DOHH2 (cell line): ENCODE data around the gene SUCNR1.
"Not testable (repeated sequence)": the region's sequence is repeated elsewhere in the genome, so short reads cannot be mapped to it uniquely, and the experiment has no call there.

Experiments used
- EZH2phosphoT487 ChIP-seq: fragments of 200-600 bp; sonication (generic); IDR thresholded peaks from 2 replicates; pipeline ENCODE4 v1.6.1; 2017; ENCODE audit warnings: borderline replicate concordance, mild to moderate bottlenecking, antibody characterized with exemption, low read length, moderate library complexity, mixed read lengths
- TF ChIP-seq, protein P1 (sequence below): fragments of 200-600 bp; sonication (generic); IDR thresholded peaks from one replicate; pipeline ENCODE4 v1.5.1; 2014; ENCODE audit warnings: antibody characterized with exemption, mild to moderate bottlenecking, low read depth, low read length; ENCODE audit not compliant: poor library complexity, severe bottlenecking

GRCh38 chr3:151887450-151888211 is 14.2 kb downstream of the SUCNR1 start:
- TF ChIP-seq, protein P1, sequence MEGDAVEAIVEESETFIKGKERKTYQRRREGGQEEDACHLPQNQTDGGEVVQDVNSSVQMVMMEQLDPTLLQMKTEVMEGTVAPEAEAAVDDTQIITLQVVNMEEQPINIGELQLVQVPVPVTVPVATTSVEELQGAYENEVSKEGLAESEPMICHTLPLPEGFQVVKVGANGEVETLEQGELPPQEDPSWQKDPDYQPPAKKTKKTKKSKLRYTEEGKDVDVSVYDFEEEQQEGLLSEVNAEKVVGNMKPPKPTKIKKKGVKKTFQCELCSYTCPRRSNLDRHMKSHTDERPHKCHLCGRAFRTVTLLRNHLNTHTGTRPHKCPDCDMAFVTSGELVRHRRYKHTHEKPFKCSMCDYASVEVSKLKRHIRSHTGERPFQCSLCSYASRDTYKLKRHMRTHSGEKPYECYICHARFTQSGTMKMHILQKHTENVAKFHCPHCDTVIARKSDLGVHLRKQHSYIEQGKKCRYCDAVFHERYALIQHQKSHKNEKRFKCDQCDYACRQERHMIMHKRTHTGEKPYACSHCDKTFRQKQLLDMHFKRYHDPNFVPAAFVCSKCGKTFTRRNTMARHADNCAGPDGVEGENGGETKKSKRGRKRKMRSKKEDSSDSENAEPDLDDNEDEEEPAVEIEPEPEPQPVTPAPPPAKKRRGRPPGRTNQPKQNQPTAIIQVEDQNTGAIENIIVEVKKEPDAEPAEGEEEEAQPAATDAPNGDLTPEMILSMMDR: not testable (repeated sequence)
- TF ChIP-seq EZH2phosphoT487: not testable (repeated sequence)
